NT2/D1 (cell line): ENCODE data around the gene SPECC1L.

ENCODE experiments used
- SUZ12 ChIP-seq: IDR thresholded peaks from 2 replicates; pipeline ENCODE4 v1.6.1; 2011; ENCODE audit not compliant: insufficient read length, insufficient read depth; ENCODE audit errors: extremely low read depth
- YY1 ChIP-seq: IDR thresholded peaks from 2 replicates; pipeline ENCODE4 v1.6.1; 2011; ENCODE audit not compliant: insufficient read length, insufficient read depth
- ZNF274 ChIP-seq: IDR thresholded peaks from 2 replicates; pipeline ENCODE4 v1.6.1; 2011; ENCODE audit warnings: mild to moderate bottlenecking, low read depth, low read length

DNA sequence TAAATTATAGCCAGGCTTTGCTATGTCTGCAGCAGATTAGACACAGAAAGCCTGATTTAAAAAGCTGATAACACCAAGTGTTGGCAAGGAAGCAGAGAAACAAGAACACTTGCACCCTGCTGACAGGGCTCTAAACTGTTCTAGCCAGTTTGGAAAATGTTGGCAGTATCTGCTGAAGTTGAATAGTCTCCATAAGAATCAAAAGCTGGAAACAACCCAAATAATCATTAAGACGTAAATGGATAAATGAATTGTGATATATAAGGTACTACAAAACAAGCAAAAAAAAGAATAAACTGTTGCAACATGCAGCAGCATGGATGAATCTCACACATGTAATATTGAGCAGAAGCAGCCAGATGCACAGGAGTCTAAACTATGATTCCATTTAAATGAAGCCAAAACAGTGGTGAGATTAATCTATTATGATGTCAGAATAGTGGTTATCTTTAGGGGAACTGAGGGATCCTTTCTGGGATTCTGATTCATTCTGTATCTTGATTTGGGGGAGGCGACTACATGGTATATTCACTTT is 116.4 kb downstream of the SPECC1L start:
- TF ChIP-seq YY1 = no peak
- TF ChIP-seq ZNF274 = no peak
- no peak for TF ChIP-seq SUZ12
